ENCODE measurements around the gene INPP5A. TPM values are rescaled to one million over a fixed set of nuclear protein-coding genes. Genes with fewer than 3 reads are reported as not detected.

Gene INPP5A
- total RNA-seq, 1 donor from 2014 or later = 41.0 TPM

- Mint-ChIP-seq H3K27ac (no peak overlapping the region), H3K4me1 (peaks cover 11% of the 10 kb centered on the region), H3K4me3 (no peak overlapping the region), H3K36me3 (peaks cover 13% of the 10 kb centered on the region), H3K27me3 (ENCODE audit: low read depth) (no peaks in the 10 kb centered on the region), H3K9me3 (no peaks in the 10 kb centered on the region)
- DNase-seq (ENCODE audit: low spot score in 2 of 2, unreplicated experiment in 2 of 2) = no peak
- TF ChIP-seq, protein P1, sequence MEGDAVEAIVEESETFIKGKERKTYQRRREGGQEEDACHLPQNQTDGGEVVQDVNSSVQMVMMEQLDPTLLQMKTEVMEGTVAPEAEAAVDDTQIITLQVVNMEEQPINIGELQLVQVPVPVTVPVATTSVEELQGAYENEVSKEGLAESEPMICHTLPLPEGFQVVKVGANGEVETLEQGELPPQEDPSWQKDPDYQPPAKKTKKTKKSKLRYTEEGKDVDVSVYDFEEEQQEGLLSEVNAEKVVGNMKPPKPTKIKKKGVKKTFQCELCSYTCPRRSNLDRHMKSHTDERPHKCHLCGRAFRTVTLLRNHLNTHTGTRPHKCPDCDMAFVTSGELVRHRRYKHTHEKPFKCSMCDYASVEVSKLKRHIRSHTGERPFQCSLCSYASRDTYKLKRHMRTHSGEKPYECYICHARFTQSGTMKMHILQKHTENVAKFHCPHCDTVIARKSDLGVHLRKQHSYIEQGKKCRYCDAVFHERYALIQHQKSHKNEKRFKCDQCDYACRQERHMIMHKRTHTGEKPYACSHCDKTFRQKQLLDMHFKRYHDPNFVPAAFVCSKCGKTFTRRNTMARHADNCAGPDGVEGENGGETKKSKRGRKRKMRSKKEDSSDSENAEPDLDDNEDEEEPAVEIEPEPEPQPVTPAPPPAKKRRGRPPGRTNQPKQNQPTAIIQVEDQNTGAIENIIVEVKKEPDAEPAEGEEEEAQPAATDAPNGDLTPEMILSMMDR (IDR thresholded peaks at IDR 0.05; ENCODE audit: unreplicated experiment) = no peak
Measured at GRCh38 chr10:132649651-132650360, 112.2 kb downstream of the INPP5A start.

DNA sequence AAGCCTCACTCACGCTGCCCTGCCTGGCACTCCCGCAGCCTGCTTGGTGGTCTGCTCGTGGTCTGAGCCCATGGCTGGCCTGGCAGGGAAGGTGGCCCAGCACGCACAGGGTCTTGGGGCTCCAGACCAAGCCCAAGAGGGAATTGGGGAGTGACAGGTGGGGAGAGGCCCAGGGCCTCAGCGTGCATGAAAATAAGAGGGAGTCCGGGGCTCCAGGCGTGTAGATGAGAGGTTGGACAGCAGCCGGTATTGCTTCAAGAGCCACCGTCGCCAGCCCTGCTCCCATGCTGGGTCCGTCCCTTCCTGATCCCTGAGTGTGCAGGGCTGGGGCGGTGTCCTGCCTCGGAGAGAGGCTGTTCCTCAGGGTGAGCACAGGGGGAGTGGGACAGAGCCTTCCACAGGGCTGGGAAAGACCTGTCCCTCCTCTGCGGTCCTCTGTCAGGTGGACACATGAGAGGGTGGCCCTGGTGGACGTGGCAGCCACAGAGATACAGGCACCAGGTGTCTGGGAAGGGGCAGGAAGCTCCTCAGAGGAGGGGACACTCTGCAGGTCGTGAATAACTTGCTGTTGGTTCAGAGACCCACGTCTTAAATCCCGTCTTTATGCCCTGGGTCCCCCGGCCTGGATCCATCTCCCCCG lies 113.1 kb downstream of the INPP5A start:
- no peaks in the 10 kb centered on the region for H3K27me3 Mint-ChIP-seq (ENCODE audit: low read depth)
- no peak overlapping the region for H3K27ac Mint-ChIP-seq
- TF ChIP-seq, protein P1 (IDR thresholded peaks at IDR 0.05; ENCODE audit: unreplicated experiment) = no peak
- H3K4me1 Mint-ChIP-seq = peaks cover 10% of the 10 kb centered on the region
- H3K36me3 Mint-ChIP-seq = peaks cover 13% of the 10 kb centered on the region
- no peaks in the 10 kb centered on the region for H3K9me3 Mint-ChIP-seq
- H3K4me3 Mint-ChIP-seq = no peak overlapping the region
- DNase-seq (ENCODE audit: low spot score in 2 of 2, unreplicated experiment in 2 of 2) = no peak

- Mint-ChIP-seq H3K4me3 (no peak overlapping the region), H3K4me1 (peaks cover 10% of the 10 kb centered on the region), H3K27me3 (ENCODE audit: low read depth) (no peaks in the 10 kb centered on the region), H3K27ac (no peak overlapping the region), H3K9me3 (no peaks in the 10 kb centered on the region), H3K36me3 (peaks cover 13% of the 10 kb centered on the region)
- no peak for DNase-seq (ENCODE audit: low spot score in 2 of 2, unreplicated experiment in 2 of 2)
- TF ChIP-seq, protein P1 (IDR thresholded peaks at IDR 0.05; ENCODE audit: unreplicated experiment) = no peak
Measured at GRCh38 chr10:132651511-132652029, 114.0 kb downstream of the INPP5A start.

DNA sequence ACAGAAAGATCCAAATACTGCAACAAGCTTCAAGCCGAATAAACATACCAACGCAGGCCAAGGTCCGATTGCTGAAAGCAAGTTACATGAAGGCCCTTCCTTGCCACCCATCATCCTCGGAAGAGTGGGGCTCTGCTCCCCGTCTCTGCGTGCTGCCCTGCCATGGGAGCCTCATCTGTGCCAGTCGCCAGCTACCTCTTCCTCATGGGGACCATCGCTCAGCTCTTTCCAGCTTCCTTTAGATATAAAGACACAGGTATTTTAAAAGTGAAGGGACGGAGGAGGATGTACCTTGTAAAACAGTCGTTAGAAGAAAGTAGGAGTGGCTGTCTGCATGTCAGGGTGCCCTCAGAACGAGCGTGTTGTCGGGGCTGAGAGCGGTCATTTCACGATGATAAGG lies 114.9 kb downstream of the INPP5A start:
- peaks cover 10% of the 10 kb centered on the region for H3K36me3 Mint-ChIP-seq
- H3K4me3 Mint-ChIP-seq = no peak overlapping the region
- no peak overlapping the region for H3K27ac Mint-ChIP-seq
- H3K9me3 Mint-ChIP-seq = no peaks in the 10 kb centered on the region
- peaks cover 10% of the 10 kb centered on the region for H3K4me1 Mint-ChIP-seq
- TF ChIP-seq, protein P1 (IDR thresholded peaks at IDR 0.05; ENCODE audit: unreplicated experiment) = no peak
- no peaks in the 10 kb centered on the region for H3K27me3 Mint-ChIP-seq (ENCODE audit: low read depth)
- DNase-seq (ENCODE audit: low spot score in 2 of 2, unreplicated experiment in 2 of 2) = no peak

DNA sequence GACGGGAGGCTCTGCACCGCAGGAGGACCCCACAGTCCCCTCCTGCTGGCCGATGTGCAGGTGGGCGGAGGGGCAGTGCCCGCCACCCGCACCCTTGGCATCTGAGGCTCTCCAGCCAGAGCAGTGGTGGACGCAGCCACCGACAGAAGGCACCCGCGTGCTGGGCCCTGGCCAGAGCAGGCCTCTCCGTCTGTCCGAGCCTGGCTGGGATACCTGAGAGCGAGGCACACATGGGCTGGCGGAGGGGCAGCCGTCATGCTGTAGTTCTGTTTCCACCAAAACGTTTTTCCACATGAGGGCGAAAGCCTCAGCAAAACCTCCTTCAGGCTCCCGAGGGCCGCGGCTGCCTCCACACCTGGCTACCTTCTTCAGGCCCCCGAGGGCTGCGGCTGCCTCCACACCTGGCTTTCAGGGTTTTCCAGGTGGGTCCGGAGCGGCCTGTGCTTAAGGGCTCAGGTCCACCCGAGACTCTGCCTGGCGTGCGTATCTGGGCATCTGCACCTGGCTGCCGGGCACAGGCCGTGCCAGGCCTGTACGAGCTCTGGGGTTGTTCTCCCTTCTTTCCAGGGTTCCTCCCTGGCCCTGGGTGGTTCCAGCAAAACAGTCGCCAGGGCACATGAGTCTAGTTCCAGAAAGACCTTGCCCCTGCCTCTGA lies 115.5 kb downstream of the INPP5A start:
- peaks cover 10% of the 10 kb centered on the region for H3K4me1 Mint-ChIP-seq
- H3K4me3 Mint-ChIP-seq = no peak overlapping the region
- H3K27me3 Mint-ChIP-seq (ENCODE audit: low read depth) = no peaks in the 10 kb centered on the region
- no peak for DNase-seq (ENCODE audit: low spot score in 2 of 2, unreplicated experiment in 2 of 2)
- H3K36me3 Mint-ChIP-seq = peaks cover 10% of the 10 kb centered on the region
- TF ChIP-seq, protein P1 (IDR thresholded peaks at IDR 0.05; ENCODE audit: unreplicated experiment) = no peak
- no peaks in the 10 kb centered on the region for H3K9me3 Mint-ChIP-seq
- no peak overlapping the region for H3K27ac Mint-ChIP-seq

All from mesothelial cell of epicardium (in vitro differentiated cells).